IPS-15b (cell line): Measurements from ENCODE around the gene CREG2.
"Not testable (repeated sequence)": the region's sequence is repeated elsewhere in the genome, so short reads cannot be mapped to it uniquely, and the experiment has no call there.

Experiments used
- H3K27me3 ChIP-seq: one replicate; pipeline ENCODE4 v1.6.1; 2013; ENCODE audit warnings: low read length; ENCODE audit not compliant: control insufficient read depth, insufficient read depth
- H3K36me3 ChIP-seq: one replicate; pipeline ENCODE4 v1.6.1; 2013; ENCODE audit warnings: low read length; ENCODE audit not compliant: control insufficient read depth, insufficient read depth
- H3K4me1 ChIP-seq: one replicate; pipeline ENCODE4 v1.6.1; 2013; ENCODE audit warnings: mild to moderate bottlenecking, low read length; ENCODE audit not compliant: control insufficient read depth, insufficient read depth
- H3K4me3 ChIP-seq: one replicate; pipeline ENCODE4 v1.5.1; 2013; ENCODE audit warnings: low read depth, low read length
- H3K9ac ChIP-seq: one replicate; pipeline ENCODE4 v1.6.1; 2013; ENCODE audit warnings: low read depth, mild to moderate bottlenecking, low read length
- H3K9me3 ChIP-seq: one replicate; pipeline ENCODE4 v1.6.1; 2013; ENCODE audit warnings: mild to moderate bottlenecking, low read length; ENCODE audit not compliant: control insufficient read depth, insufficient read depth

Gene CREG2

GRCh38 chr2:101339266-101339880 is 47.9 kb downstream of the CREG2 start:
- Histone ChIP-seq H3K9ac (no peak overlapping the region), H3K27me3 (no peaks in the 10 kb centered on the region), H3K4me3 (no peak overlapping the region), H3K9me3 (no peaks in the 10 kb centered on the region), H3K36me3 (no peaks in the 10 kb centered on the region), H3K4me1 (peaks cover 23% of the 10 kb centered on the region)

- Histone ChIP-seq H3K4me3 (no peak overlapping the region), H3K9me3 (no peaks in the 10 kb centered on the region), H3K27me3 (no peaks in the 10 kb centered on the region), H3K9ac (no peak overlapping the region), H3K4me1 (peaks cover 26% of the 10 kb centered on the region), H3K36me3 (no peaks in the 10 kb centered on the region)
These were observed 49.4 kb downstream of the CREG2 start for GRCh38 chr2:101337877-101338276.

GRCh38 chr2:101332885-101333766 is 54.2 kb downstream of the CREG2 start:
- Histone ChIP-seq H3K9ac (no peak overlapping the region), H3K36me3 (no peaks in the 10 kb centered on the region), H3K4me1 (peaks cover 19% of the 10 kb centered on the region), H3K27me3 (no peaks in the 10 kb centered on the region), H3K9me3 (no peaks in the 10 kb centered on the region), H3K4me3 (no peak overlapping the region)

GRCh38 chr2:101331202-101331601 is 56.1 kb downstream of the CREG2 start:
- H3K9ac ChIP-seq = no peak overlapping the region
- H3K27me3 ChIP-seq = no peaks in the 10 kb centered on the region

GRCh38 chr2:101330253-101330933 is 56.9 kb downstream of the CREG2 start:
- no peak overlapping the region for H3K9ac ChIP-seq
- no peaks in the 10 kb centered on the region for H3K9me3 ChIP-seq
- H3K27me3 ChIP-seq = no peaks in the 10 kb centered on the region
- H3K4me1 ChIP-seq = peaks cover 26% of the 10 kb centered on the region
- no peaks in the 10 kb centered on the region for H3K36me3 ChIP-seq
- no peak overlapping the region for H3K4me3 ChIP-seq

More at GRCh38 chr2:101331202-101331601, 56.1 kb downstream of the CREG2 start:
- Histone ChIP-seq H3K4me3 (no peak overlapping the region), H3K9me3 (no peaks in the 10 kb centered on the region), H3K36me3 (no peaks in the 10 kb centered on the region), H3K4me1 (peaks cover 26% of the 10 kb centered on the region)

GRCh38 chr2:101329026-101329425 is 58.3 kb downstream of the CREG2 start:
- H3K9me3 ChIP-seq = no peaks in the 10 kb centered on the region
- no peaks in the 10 kb centered on the region for H3K27me3 ChIP-seq
- H3K4me3 ChIP-seq = no peak overlapping the region
- peaks cover 26% of the 10 kb centered on the region for H3K4me1 ChIP-seq
- no peaks in the 10 kb centered on the region for H3K36me3 ChIP-seq
- no peak overlapping the region for H3K9ac ChIP-seq

- Histone ChIP-seq H3K27me3 (no peaks in the 10 kb centered on the region), H3K36me3 (no peaks in the 10 kb centered on the region), H3K4me3 (no peak overlapping the region), H3K4me1 (peaks cover 25% of the 10 kb centered on the region), H3K9ac (no peak overlapping the region), H3K9me3 (no peaks in the 10 kb centered on the region)
These were observed 58.8 kb downstream of the CREG2 start for GRCh38 chr2:101328474-101329007.

GRCh38 chr2:101327863-101328394 is 59.4 kb downstream of the CREG2 start:
- Histone ChIP-seq H3K4me3 (no peak overlapping the region), H3K9ac (no peak overlapping the region), H3K36me3 (no peaks in the 10 kb centered on the region), H3K27me3 (no peaks in the 10 kb centered on the region), H3K4me1 (peaks cover 22% of the 10 kb centered on the region), H3K9me3 (no peaks in the 10 kb centered on the region)

GRCh38 chr2:101325425-101325824 is 61.9 kb downstream of the CREG2 start:
- Histone ChIP-seq H3K9ac (no peak overlapping the region), H3K9me3 (no peaks in the 10 kb centered on the region), H3K4me1 (peaks cover 17% of the 10 kb centered on the region), H3K27me3 (no peaks in the 10 kb centered on the region), H3K4me3 (no peak overlapping the region), H3K36me3 (no peaks in the 10 kb centered on the region)

DNA sequence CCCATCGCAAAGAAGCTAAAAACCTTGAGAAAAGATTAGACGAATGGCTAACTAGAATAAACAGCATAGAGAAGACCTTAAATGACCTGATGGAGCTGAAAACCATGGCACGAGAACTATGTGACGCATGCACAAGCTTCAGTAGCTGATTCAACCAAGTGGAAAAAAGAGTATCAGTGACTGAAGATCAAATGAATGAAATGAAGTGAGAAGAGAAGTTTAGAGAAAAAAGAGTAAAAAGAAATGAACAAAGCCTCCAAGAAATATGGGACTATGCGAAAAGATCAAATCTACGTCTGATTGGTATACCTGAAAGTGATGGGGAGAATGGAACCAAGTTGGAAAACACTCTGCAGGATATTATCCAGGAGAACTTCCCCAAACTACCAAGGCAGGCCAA is 70.7 kb downstream of the CREG2 start:
- H3K36me3 ChIP-seq, H3K4me3 ChIP-seq, H3K9me3 ChIP-seq, H3K4me1 ChIP-seq, H3K9ac ChIP-seq, H3K27me3 ChIP-seq: not testable (repeated sequence)

DNA sequence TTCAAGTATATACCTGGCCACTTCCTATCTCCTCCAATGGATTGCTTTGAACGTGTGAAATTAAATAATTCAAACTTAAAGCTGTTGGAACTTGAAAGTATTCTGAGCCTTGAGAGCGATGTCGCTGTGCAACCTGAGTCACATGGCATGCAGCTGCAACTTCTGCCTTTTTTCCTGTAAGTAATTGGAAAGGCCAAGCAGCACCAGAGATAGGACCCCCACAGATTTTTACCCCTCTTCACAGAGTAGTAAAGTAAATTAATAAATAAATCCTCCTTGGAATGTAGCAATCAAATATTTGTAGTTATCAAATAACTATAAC is 75.6 kb downstream of the CREG2 start:
- Histone ChIP-seq H3K36me3 (no peaks in the 10 kb centered on the region), H3K9ac (no peak overlapping the region), H3K27me3 (peaks cover 4% of the 10 kb centered on the region), H3K4me3 (no peak overlapping the region), H3K4me1 (no peaks in the 10 kb centered on the region), H3K9me3 (no peaks in the 10 kb centered on the region)
